ENCODE measurements around the gene FGR. TPM values are rescaled to one million over a fixed set of nuclear protein-coding genes. Genes with fewer than 3 reads are reported as not detected.

The FGR gene
- total RNA-seq, 1 experiment from 2014 or later = not detected

DNA sequence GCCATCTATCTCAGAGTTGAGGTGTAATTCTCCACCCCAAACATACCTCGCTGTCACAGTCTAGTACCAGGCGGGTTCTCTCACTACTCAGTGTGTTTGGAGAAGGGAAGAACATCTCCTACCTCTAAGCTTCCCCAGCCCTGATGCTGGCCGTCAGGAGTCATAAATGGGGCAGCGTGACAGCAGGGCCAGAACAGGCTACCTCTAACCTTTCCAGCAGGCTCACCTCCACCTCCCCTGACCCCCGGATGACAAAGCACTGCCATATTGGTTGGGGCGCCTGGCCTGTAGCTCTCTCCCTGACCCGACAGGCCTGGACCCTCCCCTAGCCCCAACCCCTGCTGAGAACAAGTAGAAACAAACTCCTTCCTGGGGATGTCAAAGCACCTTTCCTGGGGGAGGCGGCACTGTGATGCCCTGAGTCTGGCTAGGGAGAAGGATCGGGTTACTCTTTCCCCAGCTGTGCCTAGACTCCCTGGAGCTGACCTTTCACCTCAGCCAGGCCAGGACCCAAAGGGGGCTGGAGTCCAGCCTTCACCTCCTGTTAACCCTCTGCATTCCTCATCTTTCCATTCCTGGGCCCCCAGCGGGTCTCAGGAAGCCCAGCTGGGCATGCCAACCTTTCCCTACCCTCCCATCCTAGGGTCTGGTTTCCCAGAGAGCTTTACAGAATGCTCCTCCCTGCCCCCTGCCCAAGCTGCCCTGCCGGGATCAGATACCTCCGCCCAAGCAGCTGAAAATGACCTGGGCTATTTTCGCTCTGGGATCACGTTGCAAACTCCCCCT, 65.3 kb downstream of the FGR start:
- Histone ChIP-seq H3K27me3 (ENCODE audit: insufficient read depth, low read depth) (no peaks in the 10 kb centered on the region), H3K27ac (no peak overlapping the region), H3K4me3 (no peak overlapping the region), H3K9me2 (ENCODE audit: insufficient read depth) (no peaks in the 10 kb centered on the region), H3K4me2 (no peak overlapping the region), H3K9me3 (ENCODE audit: insufficient read depth, low read depth) (no peaks in the 10 kb centered on the region), H3F3A (ENCODE audit: insufficient read depth, low read depth) (peaks cover 4% of the 10 kb centered on the region; the same call in 1 of the 2 replicates), H3K79me2 (ENCODE audit: low read depth) (peaks cover 7% of the 10 kb centered on the region), H3K36me3 (ENCODE audit: low read depth) (no peaks in the 10 kb centered on the region), H2AFZ (no peak overlapping the region), H4K20me1 (ENCODE audit: insufficient read depth) (no peaks in the 10 kb centered on the region), H3K4me1 (replicated peaks; ENCODE audit: insufficient read depth) (peaks cover 20% of the 10 kb centered on the region)
- DNase-seq = no peak
- CTCF ChIA-PET = interaction anchor here (0.6 to 1.8 kb wide), 3 partner anchors 21 to 32 kb away, joined by 3 to 8 read pairs (median 5); no protein-coding TSS in a partner anchor
- POLR2A ChIA-PET (ENCODE audit: unreplicated experiment) = interaction anchor here (0.6 to 0.7 kb wide), 5 partner anchors 21 to 415 kb away, joined by 3 to 24 read pairs (median 3); partner anchors contain the start of genes SLC9A1 and STX12
- no TSS peak for BruUV-seq (replicated peaks)
- intact Hi-C loops (cut with micrococcal nuclease; ENCODE audit: unreplicated experiment) = loop anchor here (2.0 kb wide), 1 partner anchor 33 kb away; no protein-coding TSS in a partner anchor
- TF ChIP-seq, protein P1, sequence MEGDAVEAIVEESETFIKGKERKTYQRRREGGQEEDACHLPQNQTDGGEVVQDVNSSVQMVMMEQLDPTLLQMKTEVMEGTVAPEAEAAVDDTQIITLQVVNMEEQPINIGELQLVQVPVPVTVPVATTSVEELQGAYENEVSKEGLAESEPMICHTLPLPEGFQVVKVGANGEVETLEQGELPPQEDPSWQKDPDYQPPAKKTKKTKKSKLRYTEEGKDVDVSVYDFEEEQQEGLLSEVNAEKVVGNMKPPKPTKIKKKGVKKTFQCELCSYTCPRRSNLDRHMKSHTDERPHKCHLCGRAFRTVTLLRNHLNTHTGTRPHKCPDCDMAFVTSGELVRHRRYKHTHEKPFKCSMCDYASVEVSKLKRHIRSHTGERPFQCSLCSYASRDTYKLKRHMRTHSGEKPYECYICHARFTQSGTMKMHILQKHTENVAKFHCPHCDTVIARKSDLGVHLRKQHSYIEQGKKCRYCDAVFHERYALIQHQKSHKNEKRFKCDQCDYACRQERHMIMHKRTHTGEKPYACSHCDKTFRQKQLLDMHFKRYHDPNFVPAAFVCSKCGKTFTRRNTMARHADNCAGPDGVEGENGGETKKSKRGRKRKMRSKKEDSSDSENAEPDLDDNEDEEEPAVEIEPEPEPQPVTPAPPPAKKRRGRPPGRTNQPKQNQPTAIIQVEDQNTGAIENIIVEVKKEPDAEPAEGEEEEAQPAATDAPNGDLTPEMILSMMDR (conservative IDR thresholded peaks at IDR 0.05) = no peak
- no peak for TF ChIP-seq EZH2 (IDR thresholded peaks at IDR 0.05; ENCODE audit: low read depth)

DNA sequence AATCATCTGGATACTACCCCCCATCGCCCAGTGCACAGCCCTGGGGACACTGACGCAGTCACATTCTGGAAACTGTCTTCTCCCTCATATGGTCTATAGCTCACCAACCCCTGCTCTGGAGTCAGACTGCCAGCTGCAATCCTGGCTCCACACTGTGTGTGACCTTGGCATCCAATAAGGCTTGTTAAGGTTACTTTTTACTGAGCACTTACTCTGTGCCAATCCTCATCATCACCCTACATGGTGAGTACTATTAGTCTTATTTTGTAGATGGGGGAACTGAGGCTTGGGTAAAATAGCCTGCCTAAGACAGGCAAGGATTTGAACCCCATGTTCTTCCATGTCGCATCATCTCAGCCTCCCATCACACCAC, 65.9 kb downstream of the FGR start:
- Histone ChIP-seq H3K27me3 (ENCODE audit: insufficient read depth, low read depth) (no peaks in the 10 kb centered on the region), H3K4me3 (peak overlapping the region; percentile 53; the same call in 1 of the 2 replicates), H3K9me2 (ENCODE audit: insufficient read depth) (no peaks in the 10 kb centered on the region), H3K4me1 (replicated peaks; ENCODE audit: insufficient read depth) (peaks cover 26% of the 10 kb centered on the region), H3F3A (ENCODE audit: insufficient read depth, low read depth) (peaks cover 6% of the 10 kb centered on the region; the same call in 1 of the 2 replicates), H4K20me1 (ENCODE audit: insufficient read depth) (no peaks in the 10 kb centered on the region), H3K9me3 (ENCODE audit: insufficient read depth, low read depth) (no peaks in the 10 kb centered on the region), H3K36me3 (ENCODE audit: low read depth) (no peaks in the 10 kb centered on the region), H2AFZ (no peak overlapping the region), H3K4me2 (peak overlapping the region; percentile 58), H3K79me2 (ENCODE audit: low read depth) (peaks cover 7% of the 10 kb centered on the region), H3K27ac (no peak overlapping the region)
- no peak for DNase-seq
- BruUV-seq (replicated peaks) = no TSS peak
- intact Hi-C loops (cut with micrococcal nuclease; ENCODE audit: unreplicated experiment) = loop anchor here (2.0 kb wide), 1 partner anchor 34 kb away; no protein-coding TSS in a partner anchor
- ChIA-PET CTCF (interaction anchor here (1.6 to 1.8 kb wide), 2 partner anchors 11 to 33 kb away, joined by 8 to 22 read pairs; no protein-coding TSS in a partner anchor), POLR2A (ENCODE audit: unreplicated experiment) (interaction anchor here (0.6 to 1.4 kb wide), 4 partner anchors 12 to 414 kb away, joined by 3 to 24 read pairs (median 4); partner anchors contain the start of gene SLC9A1)
- TF ChIP-seq, protein P1 (conservative IDR thresholded peaks at IDR 0.05) = no peak
- TF ChIP-seq EZH2 (IDR thresholded peaks at IDR 0.05; ENCODE audit: low read depth) = no peak

DNA sequence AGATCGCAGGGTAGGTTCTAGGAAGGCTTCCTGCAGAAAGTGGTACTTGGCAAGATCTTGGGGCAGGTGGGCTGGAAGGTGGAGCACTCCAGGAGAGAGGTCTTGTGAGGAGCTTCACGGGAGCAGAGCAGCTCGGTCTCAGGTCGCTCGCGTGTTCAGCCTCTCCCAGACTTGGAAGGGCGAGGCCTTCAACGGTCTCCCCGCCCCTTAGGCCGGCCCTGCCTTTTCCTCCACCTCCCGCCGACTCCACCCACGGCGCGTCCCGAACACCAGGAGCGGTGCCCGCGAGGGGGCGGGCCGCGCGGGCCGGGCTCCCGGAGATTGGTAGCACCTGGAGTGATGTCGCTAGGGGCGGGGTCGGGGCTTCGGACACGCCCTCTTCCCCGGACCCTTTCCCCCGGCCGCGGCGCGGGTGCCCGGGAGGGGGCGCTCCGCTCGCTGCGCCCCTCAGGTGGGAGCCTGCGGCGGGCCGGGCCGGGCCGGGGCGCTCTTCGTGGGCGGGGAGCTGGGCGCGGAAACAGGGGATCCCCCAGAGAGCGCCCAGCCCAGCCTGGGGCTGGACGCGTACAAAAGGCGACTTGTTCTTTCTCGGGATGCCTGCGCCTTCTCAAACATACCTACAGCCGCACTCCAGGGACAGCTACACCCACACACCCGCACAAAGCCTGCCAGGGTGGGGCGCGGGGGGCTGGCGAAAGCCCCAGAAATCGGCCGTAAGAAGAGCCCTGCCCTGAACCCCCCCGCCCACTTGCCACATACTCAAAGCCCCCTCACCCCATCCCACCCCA, 66.5 kb downstream of the FGR start:
- Histone ChIP-seq H4K20me1 (ENCODE audit: insufficient read depth) (no peaks in the 10 kb centered on the region), H3K4me2 (peak overlapping the region; percentile 79), H3K9me3 (ENCODE audit: insufficient read depth, low read depth) (no peaks in the 10 kb centered on the region), H3K4me1 (replicated peaks; ENCODE audit: insufficient read depth) (peaks cover 32% of the 10 kb centered on the region), H3K79me2 (ENCODE audit: low read depth) (peaks cover 7% of the 10 kb centered on the region; the same call in 1 of the 2 replicates), H3K9me2 (ENCODE audit: insufficient read depth) (no peaks in the 10 kb centered on the region), H3K4me3 (peak overlapping the region; percentile 53; the same call in 1 of the 2 replicates), H3F3A (ENCODE audit: insufficient read depth, low read depth) (peaks cover 12% of the 10 kb centered on the region; the same call in 1 of the 2 replicates), H3K27ac (no peak overlapping the region), H3K27me3 (ENCODE audit: insufficient read depth, low read depth) (no peaks in the 10 kb centered on the region), H2AFZ (no peak overlapping the region), H3K36me3 (ENCODE audit: low read depth) (no peaks in the 10 kb centered on the region)
- BruUV-seq (replicated peaks) = no TSS peak
- ChIA-PET POLR2A (ENCODE audit: unreplicated experiment) (interaction anchor here (0.7 to 1.4 kb wide), 2 partner anchors 12 to 27 kb away, joined by 4 to 24 read pairs; no protein-coding TSS in a partner anchor), CTCF (interaction anchor here (0.6 to 1.8 kb wide), 3 partner anchors 11 to 34 kb away, joined by 3 to 22 read pairs (median 8); no protein-coding TSS in a partner anchor)
- intact Hi-C loops (cut with micrococcal nuclease; ENCODE audit: unreplicated experiment) = loop anchor here (1.0 to 2.0 kb wide), 2 partner anchors 11 to 34 kb away; no protein-coding TSS in a partner anchor
- no peak for TF ChIP-seq EZH2 (IDR thresholded peaks at IDR 0.05; ENCODE audit: low read depth)
- TF ChIP-seq, protein P1 (conservative IDR thresholded peaks at IDR 0.05) = peak; percentile 58
- peak; percentile 82 to 98 for DNase-seq

All from PC-9 (cell line).